Neural cell (in vitro differentiated cells): Measurements from ENCODE around the gene ERICH6B. TPM values are rescaled to one million over a fixed set of nuclear protein-coding genes. Genes with fewer than 3 reads are reported as not detected.

Experiments used
- H2AFZ ChIP-seq: fragments of 200-600, 300-800 bp; sonication (generic), shearing (Covaris generic); 2 replicates; pipeline ENCODE4 v1.6.0; 2014; ENCODE audit warnings: low read depth, mild to moderate bottlenecking, antibody characterized with exemption, low read length, moderate library complexity
- H3F3A ChIP-seq: fragments of 200-600 bp; shearing (Covaris generic); 2 replicates; pipeline ENCODE4 v1.6.1; 2016; ENCODE audit warnings: mild to moderate bottlenecking, moderate library complexity, mixed read lengths, antibody characterized with exemption, low read length; ENCODE audit not compliant: insufficient read depth, poor library complexity, severe bottlenecking
- H3K27ac ChIP-seq: fragments of 200-600, 300-800 bp; sonication (generic), shearing (Covaris generic); 2 replicates; pipeline ENCODE4 v1.5.1; 2014; ENCODE audit warnings: mild to moderate bottlenecking, low read length, moderate library complexity
- H3K27me3 ChIP-seq: fragments of 300-800, 200-600 bp; sonication (generic), shearing (Covaris generic); 2 replicates; pipeline ENCODE4 v1.6.0; 2014; ENCODE audit warnings: mild to moderate bottlenecking, low read depth, low read length, moderate library complexity; ENCODE audit not compliant: insufficient read depth
- H3K36me3 ChIP-seq: fragments of 300-800, 200-600 bp; sonication (generic), shearing (Covaris generic); 2 replicates; pipeline ENCODE4 v1.5.1; 2014; ENCODE audit warnings: mild to moderate bottlenecking, antibody characterized with exemption, low read length, moderate library complexity; ENCODE audit not compliant: insufficient read depth
- H3K4me2 ChIP-seq: fragments of 300-800, 200-600 bp; sonication (generic), shearing (Covaris generic); 2 replicates; pipeline ENCODE4 v1.6.0; 2014; ENCODE audit warnings: mild to moderate bottlenecking, low read length
- H3K4me3 ChIP-seq: fragments of 300-800, 200-600 bp; sonication (generic), shearing (Covaris generic); 2 replicates; pipeline ENCODE4 v1.5.1; 2014; ENCODE audit warnings: mild to moderate bottlenecking, low read length, moderate library complexity
- H3K79me2 ChIP-seq: fragments of 200-600 bp; shearing (Covaris generic); replicated peaks from 2 replicates; pipeline ENCODE4 v1.6.0; 2014; ENCODE audit warnings: mild to moderate bottlenecking, low read length, moderate library complexity; ENCODE audit not compliant: insufficient read depth
- H3K9ac ChIP-seq: fragments of 300-800, 200-600 bp; sonication (generic), shearing (Covaris generic); 2 replicates; pipeline ENCODE4 v1.6.1; 2016; ENCODE audit warnings: mild to moderate bottlenecking, low read length, mixed read lengths
- H3K9me2 ChIP-seq: fragments of 200-600 bp; shearing (Covaris generic); 2 replicates; pipeline ENCODE4 v1.6.1; 2016; ENCODE audit warnings: mild to moderate bottlenecking, low read length, mixed read lengths; ENCODE audit not compliant: insufficient read depth
- H3K9me3 ChIP-seq: fragments of 200-600, 300-800 bp; sonication (generic), shearing (Covaris generic); 2 replicates; pipeline ENCODE4 v1.6.1; 2016; ENCODE audit warnings: mild to moderate bottlenecking, mixed run types, low read length, moderate library complexity, mixed read lengths
- H4K20me1 ChIP-seq: fragments of 200-600 bp; shearing (Covaris generic); 2 replicates; pipeline ENCODE4 v1.6.1; 2016; ENCODE audit warnings: mild to moderate bottlenecking, mixed run types; ENCODE audit not compliant: insufficient read depth
- CTCF ChIP-seq: fragments of 450-650 bp; IDR thresholded peaks from 2 replicates; pipeline ENCODE4 v1.5.1; 2014; ENCODE audit warnings: antibody characterized with exemption, mild to moderate bottlenecking, moderate library complexity; ENCODE audit not compliant: poor library complexity, severe bottlenecking
- EP300 ChIP-seq: fragments of 450-650 bp; conservative IDR thresholded peaks from 2 replicates; pipeline ENCODE4 v1.6.1; 2014; ENCODE audit warnings: antibody characterized with exemption, mild to moderate bottlenecking, moderate library complexity; ENCODE audit not compliant: poor library complexity, severe bottlenecking
- EZH2 ChIP-seq: fragments of 200-600, 300-800 bp; shearing (Covaris generic), sonication (generic); IDR thresholded peaks from 2 replicates; pipeline ENCODE4 v1.6.1; 2014; ENCODE audit warnings: antibody characterized with exemption, low read length, borderline replicate concordance, mild to moderate bottlenecking; ENCODE audit not compliant: insufficient read depth, poor library complexity, severe bottlenecking
- MXI1 ChIP-seq: fragments of 450-650 bp; conservative IDR thresholded peaks from 2 replicates; pipeline ENCODE4 v1.6.1; 2014; ENCODE audit warnings: antibody characterized with exemption, mild to moderate bottlenecking; ENCODE audit not compliant: poor library complexity, severe bottlenecking
- POLR2AphosphoS5 ChIP-seq: IDR thresholded peaks from 2 replicates; pipeline ENCODE4 v1.6.1; 2012
- RAD21 ChIP-seq: fragments of 450-650 bp; conservative IDR thresholded peaks from 2 replicates; pipeline ENCODE4 v1.6.1; 2014; ENCODE audit warnings: antibody characterized with exemption, mild to moderate bottlenecking, moderate library complexity
- REST ChIP-seq: IDR thresholded peaks from 2 replicates; pipeline ENCODE4 v1.6.1; 2012; ENCODE audit warnings: borderline replicate concordance
- SMC3 ChIP-seq: fragments of 450-650 bp; conservative IDR thresholded peaks from 2 replicates; pipeline ENCODE4 v1.6.1; 2014; ENCODE audit warnings: antibody characterized with exemption, mild to moderate bottlenecking, moderate library complexity; ENCODE audit not compliant: poor library complexity
- TAF1 ChIP-seq: IDR thresholded peaks from 2 replicates; pipeline ENCODE4 v1.6.1; 2012; ENCODE audit warnings: low read depth
- polyA plus RNA-seq: library from polyadenylated mRNA; depleted of rRNA; stranded (reverse); fragments of >200 nt; gene quantifications from 2 replicates; pipeline ENCODE4 v1.2.3, GENCODE V29; 2014

ERICH6B gene
- polyA plus RNA-seq, 1 donor from 2014 or later: not detected

GRCh38 chr13:45537516-45537915 is 78.0 kb downstream of the ERICH6B start:
- TF ChIP-seq MXI1 (no peak), REST (no peak), SMC3 (no peak), TAF1 (no peak), EZH2 (no peak), EP300 (no peak), RAD21 (no peak), POLR2AphosphoS5 (no peak), CTCF (no peak)
- Histone ChIP-seq H2AFZ (no peak overlapping the region), H3K4me2 (no peak overlapping the region), H3K9me3 (no peaks in the 10 kb centered on the region), H3K36me3 (peaks cover 7% of the 10 kb centered on the region), H3K9me2 (no peaks in the 10 kb centered on the region), H3K27ac (no peak overlapping the region), H4K20me1 (no peaks in the 10 kb centered on the region), H3K79me2 (no peaks in the 10 kb centered on the region), H3K9ac (no peak overlapping the region), H3F3A (no peaks in the 10 kb centered on the region), H3K27me3 (no peaks in the 10 kb centered on the region), H3K4me3 (no peak overlapping the region)

- no peak overlapping the region for H3K4me3 ChIP-seq
- no peaks in the 10 kb centered on the region for H4K20me1 ChIP-seq
- H3K4me2 ChIP-seq: no peak overlapping the region
- no peak overlapping the region for H3K27ac ChIP-seq
- H3K9ac ChIP-seq: no peak overlapping the region
- H3K9me2 ChIP-seq: no peaks in the 10 kb centered on the region
- no peak overlapping the region for H2AFZ ChIP-seq
- peaks cover 7% of the 10 kb centered on the region for H3K36me3 ChIP-seq
- TF ChIP-seq EP300: no peak
- no peak for TF ChIP-seq REST
- no peak for TF ChIP-seq SMC3
- TF ChIP-seq TAF1: no peak
- TF ChIP-seq CTCF: no peak
- TF ChIP-seq MXI1: no peak
- TF ChIP-seq POLR2AphosphoS5: no peak
- TF ChIP-seq RAD21: no peak
- no peak for TF ChIP-seq EZH2
- H3F3A ChIP-seq: no peaks in the 10 kb centered on the region
- no peaks in the 10 kb centered on the region for H3K27me3 ChIP-seq
- H3K79me2 ChIP-seq: no peaks in the 10 kb centered on the region
- no peaks in the 10 kb centered on the region for H3K9me3 ChIP-seq
Measured at GRCh38 chr13:45536224-45536623, 79.3 kb downstream of the ERICH6B start.
